Effector memory CD4-positive, alpha-beta T cell (primary cell): ENCODE results near the gene ADGRD1.
A peak's percentile ranks its signal among the peaks of the same experiment; 100 is the strongest.

Source experiments
- DNase-seq, 3 donors: peaks; one replicate each; pipeline ENCODE4 v3.0.0-alpha.2; 2020
- H3K27ac ChIP-seq: 2 replicates; pipeline ENCODE4 v1.7.0; 2013; ENCODE audit warnings: mild to moderate bottlenecking, low read length, moderate library complexity; ENCODE audit not compliant: insufficient read depth, poor library complexity, severe bottlenecking
- H3K27me3 ChIP-seq: replicated peaks from 2 replicates; pipeline ENCODE4 v1.7.0; 2013; ENCODE audit warnings: mild to moderate bottlenecking, low read length; ENCODE audit not compliant: insufficient read depth, control insufficient read depth, poor library complexity, severe bottlenecking
- H3K36me3 ChIP-seq: 2 replicates; pipeline ENCODE4 v1.7.0; 2013; ENCODE audit warnings: mild to moderate bottlenecking, low read length, moderate library complexity; ENCODE audit not compliant: control insufficient read depth, insufficient read depth
- H3K4me1 ChIP-seq: 2 replicates; pipeline ENCODE4 v1.7.0; 2013; ENCODE audit warnings: low read length, mild to moderate bottlenecking; ENCODE audit not compliant: control insufficient read depth, insufficient read depth, poor library complexity, severe bottlenecking
- H3K4me3 ChIP-seq: 2 replicates; pipeline ENCODE4 v1.7.0; 2013; ENCODE audit warnings: low read length, low read depth, mild to moderate bottlenecking; ENCODE audit not compliant: insufficient read depth, poor library complexity, severe bottlenecking
- H3K9me3 ChIP-seq: 2 replicates; pipeline ENCODE4 v1.7.0; 2013; ENCODE audit warnings: mild to moderate bottlenecking, low read length, moderate library complexity; ENCODE audit not compliant: control insufficient read depth

ADGRD1 gene

GRCh38 chr12:131130311-131130911 is 176.7 kb downstream of the ADGRD1 start:
- Histone ChIP-seq H3K4me3 (no peak overlapping the region), H3K27ac (no peak overlapping the region), H3K27me3 (no peaks in the 10 kb centered on the region), H3K36me3 (no peaks in the 10 kb centered on the region), H3K4me1 (peaks cover 3% of the 10 kb centered on the region), H3K9me3 (no peaks in the 10 kb centered on the region)
- no peak for DNase-seq

GRCh38 chr12:131131077-131131807 is 177.5 kb downstream of the ADGRD1 start:
- peaks cover 3% of the 10 kb centered on the region for H3K4me1 ChIP-seq
- no peaks in the 10 kb centered on the region for H3K9me3 ChIP-seq
- no peak for DNase-seq
- H3K27ac ChIP-seq: no peak overlapping the region
- H3K36me3 ChIP-seq: no peaks in the 10 kb centered on the region
- no peak overlapping the region for H3K4me3 ChIP-seq
- no peaks in the 10 kb centered on the region for H3K27me3 ChIP-seq

- Histone ChIP-seq H3K36me3 (no peaks in the 10 kb centered on the region), H3K4me1 (peaks cover 3% of the 10 kb centered on the region), H3K4me3 (no peak overlapping the region), H3K9me3 (no peaks in the 10 kb centered on the region), H3K27me3 (no peaks in the 10 kb centered on the region), H3K27ac (no peak overlapping the region)
- no peak for DNase-seq
Measured at GRCh38 chr12:131131808-131132117, 178.1 kb downstream of the ADGRD1 start.

GRCh38 chr12:131132118-131132892 is 178.6 kb downstream of the ADGRD1 start:
- H3K4me1 ChIP-seq: peaks cover 3% of the 10 kb centered on the region
- no peak overlapping the region for H3K4me3 ChIP-seq
- H3K36me3 ChIP-seq: no peaks in the 10 kb centered on the region
- peak; percentile 26 to 52 (median 27) for DNase-seq
- no peaks in the 10 kb centered on the region for H3K9me3 ChIP-seq
- H3K27me3 ChIP-seq: no peaks in the 10 kb centered on the region
- H3K27ac ChIP-seq: no peak overlapping the region

GRCh38 chr12:131133015-131133905 is 179.6 kb downstream of the ADGRD1 start:
- no peaks in the 10 kb centered on the region for H3K27me3 ChIP-seq
- no peak for DNase-seq
- no peak overlapping the region for H3K4me3 ChIP-seq
- peaks cover 3% of the 10 kb centered on the region for H3K4me1 ChIP-seq
- no peaks in the 10 kb centered on the region for H3K9me3 ChIP-seq
- no peak overlapping the region for H3K27ac ChIP-seq
- H3K36me3 ChIP-seq: no peaks in the 10 kb centered on the region

GRCh38 chr12:131133994-131134393 is 180.3 kb downstream of the ADGRD1 start:
- Histone ChIP-seq H3K4me1 (peaks cover 3% of the 10 kb centered on the region), H3K27ac (no peak overlapping the region), H3K4me3 (no peak overlapping the region), H3K9me3 (no peaks in the 10 kb centered on the region), H3K36me3 (no peaks in the 10 kb centered on the region), H3K27me3 (no peaks in the 10 kb centered on the region)
- no peak for DNase-seq

- Histone ChIP-seq H3K27me3 (no peaks in the 10 kb centered on the region), H3K9me3 (no peaks in the 10 kb centered on the region), H3K27ac (no peak overlapping the region), H3K36me3 (no peaks in the 10 kb centered on the region), H3K4me3 (no peak overlapping the region), H3K4me1 (peaks cover 3% of the 10 kb centered on the region)
- no peak for DNase-seq
Measured at GRCh38 chr12:131134523-131135310, 181.0 kb downstream of the ADGRD1 start.

GRCh38 chr12:131135311-131135785 is 181.6 kb downstream of the ADGRD1 start:
- Histone ChIP-seq H3K27me3 (no peaks in the 10 kb centered on the region), H3K4me3 (no peak overlapping the region), H3K4me1 (peaks cover 3% of the 10 kb centered on the region)

More at GRCh38 chr12:131135311-131135785, 181.6 kb downstream of the ADGRD1 start:
- no peak for DNase-seq
- no peaks in the 10 kb centered on the region for H3K9me3 ChIP-seq
- no peaks in the 10 kb centered on the region for H3K36me3 ChIP-seq
- no peak overlapping the region for H3K27ac ChIP-seq
